Measurements from ENCODE around the gene ZSWIM3.

DNA sequence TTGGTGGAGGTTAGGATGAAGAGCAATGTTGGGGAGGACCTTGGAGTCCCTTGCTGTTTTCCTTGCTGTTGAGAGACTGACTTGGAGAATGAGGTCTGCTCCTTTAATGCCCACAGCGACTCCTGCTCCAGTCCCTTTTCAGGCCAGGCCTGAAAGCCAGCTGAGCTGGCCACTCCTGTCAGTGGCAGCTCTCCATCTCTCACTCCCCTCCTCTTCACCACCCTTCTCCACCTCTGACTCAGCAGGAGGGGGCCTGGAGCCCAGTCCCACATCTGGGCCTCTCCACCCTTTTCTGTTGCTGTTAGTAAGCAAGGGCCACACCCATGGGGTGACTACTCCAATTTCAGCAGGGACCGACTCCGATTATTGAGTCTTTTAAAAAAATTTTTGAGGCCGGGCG is 21.6 kb upstream of the ZSWIM3 start:
- no peak for TF ChIP-seq EZH2 (IDR thresholded peaks at IDR 0.05; ENCODE audit: low read length, missing control alignments)
- TF ChIP-seq, protein P1, sequence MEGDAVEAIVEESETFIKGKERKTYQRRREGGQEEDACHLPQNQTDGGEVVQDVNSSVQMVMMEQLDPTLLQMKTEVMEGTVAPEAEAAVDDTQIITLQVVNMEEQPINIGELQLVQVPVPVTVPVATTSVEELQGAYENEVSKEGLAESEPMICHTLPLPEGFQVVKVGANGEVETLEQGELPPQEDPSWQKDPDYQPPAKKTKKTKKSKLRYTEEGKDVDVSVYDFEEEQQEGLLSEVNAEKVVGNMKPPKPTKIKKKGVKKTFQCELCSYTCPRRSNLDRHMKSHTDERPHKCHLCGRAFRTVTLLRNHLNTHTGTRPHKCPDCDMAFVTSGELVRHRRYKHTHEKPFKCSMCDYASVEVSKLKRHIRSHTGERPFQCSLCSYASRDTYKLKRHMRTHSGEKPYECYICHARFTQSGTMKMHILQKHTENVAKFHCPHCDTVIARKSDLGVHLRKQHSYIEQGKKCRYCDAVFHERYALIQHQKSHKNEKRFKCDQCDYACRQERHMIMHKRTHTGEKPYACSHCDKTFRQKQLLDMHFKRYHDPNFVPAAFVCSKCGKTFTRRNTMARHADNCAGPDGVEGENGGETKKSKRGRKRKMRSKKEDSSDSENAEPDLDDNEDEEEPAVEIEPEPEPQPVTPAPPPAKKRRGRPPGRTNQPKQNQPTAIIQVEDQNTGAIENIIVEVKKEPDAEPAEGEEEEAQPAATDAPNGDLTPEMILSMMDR (conservative IDR thresholded peaks at IDR 0.05 in 1 of 2, IDR thresholded peaks at IDR 0.05 in 1 of 2; ENCODE audit: low read depth in 1 of 2, low read length in 2 of 2): no peak

Data from fibroblast of lung (primary cell).